ENCODE results near the gene CRACDL. TPM values are rescaled to one million over a fixed set of nuclear protein-coding genes. Genes with fewer than 3 reads are reported as not detected.

The CRACDL gene
- total and polyA plus RNA-seq, 12 donors: 0.33 to 3.4 (median 2.1) TPM

GRCh38 chr2:98936353-98937351 is 627 bp upstream of the CRACDL start:
- Histone ChIP-seq H3K27me3 (peaks cover 30% of the 10 kb centered on the region), H3K27ac (no peak overlapping the region), H3K4me1 (replicated peaks in 1 of 2) (peaks cover 0 to 6% of the 10 kb centered on the region in 2 donors), H3K36me3 (replicated peaks in 1 of 2) (no peaks in the 10 kb centered on the region), H3K9me3 (replicated peaks in 1 of 3) (no peaks in the 10 kb centered on the region), H3K4me3 (peak overlapping the region in 2 of 4 donors; percentile 22 to 57)
- DNase-seq: no peak
- TF ChIP-seq CTCF (IDR thresholded peaks at IDR 0.05) (no peak), POLR2A (IDR thresholded peaks at IDR 0.05) (no peak)
- intact Hi-C loops (cut with DNase I): no loop called here
- WGBS, 4 donors: 11 to 34% (median 19%) methylated on average over 26 to 100 of the region's 100 CpGs

- 19 to 21% (median 20%) methylated on average over 19 of the region's 19 CpGs for WGBS, 4 donors
- Histone ChIP-seq H3K27me3 (peaks cover 30% of the 10 kb centered on the region), H3K4me1 (replicated peaks in 1 of 2) (peaks cover 0 to 6% of the 10 kb centered on the region in 2 donors), H3K9me3 (replicated peaks in 1 of 3) (no peaks in the 10 kb centered on the region), H3K36me3 (replicated peaks in 1 of 2) (no peaks in the 10 kb centered on the region), H3K4me3 (peak overlapping the region in 1 of 4 donors; percentile 57), H3K27ac (no peak overlapping the region)
- no peak for DNase-seq
- intact Hi-C loops (cut with DNase I): no loop called here
- TF ChIP-seq POLR2A (IDR thresholded peaks at IDR 0.05) (no peak), CTCF (IDR thresholded peaks at IDR 0.05) (no peak)
Observed at GRCh38 chr2:98935111-98935770, 784 bp downstream of the CRACDL start.

GRCh38 chr2:98932778-98933343 is 3.2 kb downstream of the CRACDL start:
- Histone ChIP-seq H3K9me3 (replicated peaks in 1 of 3) (no peaks in the 10 kb centered on the region), H3K4me3 (no peak overlapping the region), H3K27me3 (peaks cover 26% of the 10 kb centered on the region), H3K27ac (no peak overlapping the region), H3K4me1 (replicated peaks in 1 of 2) (peaks cover 0 to 6% of the 10 kb centered on the region in 2 donors), H3K36me3 (replicated peaks in 1 of 2) (no peaks in the 10 kb centered on the region)
- WGBS, 4 donors: 90 to 99% (median 91%) methylated on average over 9 to 10 of the region's 10 CpGs
- peak in 1 of 7 donors; percentile 14 for DNase-seq
- intact Hi-C loops (cut with DNase I): no loop called here
- no peak for TF ChIP-seq POLR2A (IDR thresholded peaks at IDR 0.05)
- no peak for TF ChIP-seq CTCF (IDR thresholded peaks at IDR 0.05)

- Histone ChIP-seq H3K4me1 (replicated peaks in 1 of 2) (peaks cover 0 to 6% of the 10 kb centered on the region in 2 donors), H3K9me3 (replicated peaks in 1 of 3) (no peaks in the 10 kb centered on the region), H3K27ac (no peak overlapping the region), H3K27me3 (peaks cover 19% of the 10 kb centered on the region), H3K4me3 (no peak overlapping the region), H3K36me3 (replicated peaks in 1 of 2) (no peaks in the 10 kb centered on the region)
- intact Hi-C loops (cut with DNase I): no loop called here
- peak in 1 of 7 donors; percentile 31 for DNase-seq
- no peak for TF ChIP-seq POLR2A (IDR thresholded peaks at IDR 0.05)
- TF ChIP-seq CTCF (IDR thresholded peaks at IDR 0.05): no peak
- 82 to 96% (median 93%) methylated on average over 8 of the region's 8 CpGs for WGBS, 4 donors
Observed at GRCh38 chr2:98932164-98932563, 3.9 kb downstream of the CRACDL start.

Data from adrenal gland (tissue), 12 donors.